A549 treated with Mapracorat at 1 μM for 4 hours (cell line): Measurements from ENCODE around the gene ZNF641. TPM values are rescaled to one million over a fixed set of nuclear protein-coding genes. Genes with fewer than 3 reads are reported as not detected.

Experiments
- total RNA-seq: library from RNA; stranded (reverse); fragments of 200-300 nt; extraction: Qiagen RNA extraction; gene quantifications from 5 replicates; pipeline ENCODE4 v1.2.3, GENCODE V29; 2022

Gene ZNF641
- total RNA-seq: 4.6 to 6.3 TPM (median 5.5 TPM) in 5 replicates

GRCh38 chr12:48350249-48351021 lies at the start of gene ZNF641:
Gene ZNF641, minus strand, starts transcription at chr12:48350919. Its CDS starts 2,829 bp downstream, at chr12:48348090.

Other genes starting within 250 kb of the ZNF641 start
- gene SENP1, start 244.8 kb downstream of the ZNF641 start, total RNA-seq: 10.2 to 12.2 TPM (median 12.0 TPM) in 5 replicates
- gene PFKM, start 231.6 kb downstream of the ZNF641 start, total RNA-seq: 22.6 to 28.5 TPM (median 24.9 TPM) in 5 replicates
- gene ASB8, start 193.4 kb downstream of the ZNF641 start, total RNA-seq: 10.8 to 19.1 TPM (median 13.1 TPM) in 5 replicates
- 2.6 to 3.8 TPM (median 3.2 TPM) in 5 replicates for gene CCDC184, start 167.3 kb downstream of the ZNF641 start, total RNA-seq
- not detected in 5 replicates for gene OR10AD1, start 147.6 kb downstream of the ZNF641 start, total RNA-seq
- gene ANP32D, start 121.6 kb upstream of the ZNF641 start, total RNA-seq: not detected in 5 replicates
- gene C12orf54, start 131.6 kb upstream of the ZNF641 start, total RNA-seq: not detected in 5 replicates
- not detected in 5 replicates for gene OR8S1, start 174.7 kb upstream of the ZNF641 start, total RNA-seq
- gene LALBA, start 219.1 kb upstream of the ZNF641 start, total RNA-seq: not detected in 5 replicates